Nephron (organoid): ENCODE data around the gene SAMM50.
"Not testable (repeated sequence)": the region's sequence is repeated elsewhere in the genome, so short reads cannot be mapped to it uniquely, and the experiment has no call there.

Source experiments
- H3K27ac Mint-ChIP-seq, 3 experiments: 2 replicates each; pipeline ENCODE4 v1.8.0; 2020; ENCODE audit warnings: mixed read lengths in 3 of 3, mild to moderate bottlenecking in 2 of 3, moderate library complexity in 1 of 3
- H3K27me3 Mint-ChIP-seq: 2 replicates; pipeline ENCODE4 v1.8.0; 2021; ENCODE audit warnings: low read depth, mild to moderate bottlenecking, moderate library complexity, mixed read lengths
- H3K36me3 Mint-ChIP-seq: 2 replicates; pipeline ENCODE4 v1.8.0; 2020; ENCODE audit warnings: low read depth, mixed read lengths
- H3K4me1 Mint-ChIP-seq: 2 replicates; pipeline ENCODE4 v1.8.0; 2020; ENCODE audit warnings: mixed read lengths
- H3K4me3 Mint-ChIP-seq, 3 experiments: 2 replicates each; pipeline ENCODE4 v1.8.0; 2020; ENCODE audit warnings: mild to moderate bottlenecking in 3 of 3, mixed read lengths in 3 of 3, moderate library complexity in 2 of 3
- H3K9me3 Mint-ChIP-seq: 2 replicates; pipeline ENCODE4 v1.8.0; 2020; ENCODE audit warnings: mixed read lengths
- TF ChIP-seq, protein P1 (sequence below), 3 experiments: fragments of 200-600 bp; sonication (generic); IDR thresholded peaks; one replicate each; pipeline ENCODE4 v1.5.0; 2021; ENCODE audit warnings: antibody characterized with exemption in 3 of 3; ENCODE audit not compliant: unreplicated experiment in 3 of 3

Gene SAMM50

DNA sequence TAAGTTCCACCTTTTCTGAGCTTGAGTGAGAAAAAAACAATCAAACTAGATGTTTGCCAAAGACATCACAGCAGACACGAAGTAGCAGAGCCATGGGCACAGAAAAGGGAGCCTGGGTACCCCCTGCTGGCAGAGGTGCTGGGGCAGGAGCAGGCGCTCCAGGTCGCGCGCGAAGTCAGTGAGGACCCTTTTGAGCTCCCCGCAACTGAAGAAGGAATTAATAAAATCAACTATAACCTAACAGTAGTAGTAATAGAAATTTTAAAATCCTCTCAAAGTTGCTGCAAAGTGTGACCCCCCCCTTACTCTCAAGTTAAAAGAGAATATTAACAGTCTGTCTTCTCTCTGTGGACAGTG is 48.8 kb downstream of the SAMM50 start:
- Mint-ChIP-seq H3K4me3 (no peak overlapping the region), H3K27me3 (peaks cover 4% of the 10 kb centered on the region), H3K36me3 (peaks cover 45% of the 10 kb centered on the region), H3K27ac (peak overlapping the region; percentile 47 to 74 (median 72)), H3K9me3 (peaks cover 3% of the 10 kb centered on the region), H3K4me1 (peaks cover 33% of the 10 kb centered on the region)
- TF ChIP-seq, protein P1, sequence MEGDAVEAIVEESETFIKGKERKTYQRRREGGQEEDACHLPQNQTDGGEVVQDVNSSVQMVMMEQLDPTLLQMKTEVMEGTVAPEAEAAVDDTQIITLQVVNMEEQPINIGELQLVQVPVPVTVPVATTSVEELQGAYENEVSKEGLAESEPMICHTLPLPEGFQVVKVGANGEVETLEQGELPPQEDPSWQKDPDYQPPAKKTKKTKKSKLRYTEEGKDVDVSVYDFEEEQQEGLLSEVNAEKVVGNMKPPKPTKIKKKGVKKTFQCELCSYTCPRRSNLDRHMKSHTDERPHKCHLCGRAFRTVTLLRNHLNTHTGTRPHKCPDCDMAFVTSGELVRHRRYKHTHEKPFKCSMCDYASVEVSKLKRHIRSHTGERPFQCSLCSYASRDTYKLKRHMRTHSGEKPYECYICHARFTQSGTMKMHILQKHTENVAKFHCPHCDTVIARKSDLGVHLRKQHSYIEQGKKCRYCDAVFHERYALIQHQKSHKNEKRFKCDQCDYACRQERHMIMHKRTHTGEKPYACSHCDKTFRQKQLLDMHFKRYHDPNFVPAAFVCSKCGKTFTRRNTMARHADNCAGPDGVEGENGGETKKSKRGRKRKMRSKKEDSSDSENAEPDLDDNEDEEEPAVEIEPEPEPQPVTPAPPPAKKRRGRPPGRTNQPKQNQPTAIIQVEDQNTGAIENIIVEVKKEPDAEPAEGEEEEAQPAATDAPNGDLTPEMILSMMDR (IDR thresholded peaks at IDR 0.05; ENCODE audit: unreplicated experiment in 3 of 3) = no peak

DNA sequence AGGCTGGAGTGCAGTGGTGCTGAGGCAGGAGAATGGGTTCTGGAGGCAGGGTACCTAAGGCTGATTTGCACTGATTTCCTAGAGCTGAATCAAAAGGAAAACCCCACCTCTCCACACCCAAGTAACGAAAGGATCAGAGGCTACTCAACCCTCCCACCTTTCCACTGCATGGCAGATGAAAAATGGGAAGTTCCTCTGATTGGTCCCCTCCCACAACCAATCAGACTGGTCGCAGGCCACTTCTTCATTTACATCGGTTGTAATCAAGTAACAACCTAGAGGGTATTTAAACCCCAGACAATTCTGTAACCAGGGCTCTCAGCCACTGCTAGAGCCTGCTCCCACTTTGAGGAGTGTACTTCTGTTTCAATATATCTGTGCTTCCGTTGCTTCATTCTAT is 50.3 kb downstream of the SAMM50 start:
- no peak overlapping the region for H3K27ac Mint-ChIP-seq
- H3K36me3 Mint-ChIP-seq = peaks cover 45% of the 10 kb centered on the region
- H3K4me3 Mint-ChIP-seq = no peak overlapping the region
- peaks cover 31% of the 10 kb centered on the region for H3K4me1 Mint-ChIP-seq
- TF ChIP-seq, protein P1 (IDR thresholded peaks at IDR 0.05; ENCODE audit: unreplicated experiment in 3 of 3) = no peak
- peaks cover 4% of the 10 kb centered on the region for H3K27me3 Mint-ChIP-seq
- H3K9me3 Mint-ChIP-seq = peaks cover 3% of the 10 kb centered on the region

DNA sequence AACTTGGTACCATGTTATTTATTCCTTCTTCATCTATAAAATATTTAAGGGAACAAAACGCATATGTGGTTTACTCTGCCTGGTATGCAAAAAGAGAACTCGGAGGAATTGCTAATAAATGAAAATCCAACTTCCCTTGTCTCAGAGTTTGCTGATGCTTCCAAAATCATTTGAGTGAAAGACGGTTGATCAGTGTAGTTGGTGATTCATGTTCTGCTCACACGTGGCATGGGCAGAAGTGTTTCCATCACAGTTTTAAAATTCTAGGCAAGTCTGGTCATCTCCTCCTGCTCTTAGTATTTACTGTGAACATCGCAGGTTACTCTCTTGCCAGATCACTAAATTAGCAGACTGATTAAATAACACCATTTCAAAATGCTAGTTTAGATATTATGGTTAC is 56.9 kb downstream of the SAMM50 start:
- TF ChIP-seq, protein P1 (IDR thresholded peaks at IDR 0.05; ENCODE audit: unreplicated experiment in 3 of 3) = no peak
- no peaks in the 10 kb centered on the region for H3K27me3 Mint-ChIP-seq
- H3K27ac Mint-ChIP-seq = no peak overlapping the region
- no peaks in the 10 kb centered on the region for H3K9me3 Mint-ChIP-seq
- peaks cover 6% of the 10 kb centered on the region for H3K4me1 Mint-ChIP-seq
- H3K36me3 Mint-ChIP-seq = peaks cover 14% of the 10 kb centered on the region
- H3K4me3 Mint-ChIP-seq = no peak overlapping the region

DNA sequence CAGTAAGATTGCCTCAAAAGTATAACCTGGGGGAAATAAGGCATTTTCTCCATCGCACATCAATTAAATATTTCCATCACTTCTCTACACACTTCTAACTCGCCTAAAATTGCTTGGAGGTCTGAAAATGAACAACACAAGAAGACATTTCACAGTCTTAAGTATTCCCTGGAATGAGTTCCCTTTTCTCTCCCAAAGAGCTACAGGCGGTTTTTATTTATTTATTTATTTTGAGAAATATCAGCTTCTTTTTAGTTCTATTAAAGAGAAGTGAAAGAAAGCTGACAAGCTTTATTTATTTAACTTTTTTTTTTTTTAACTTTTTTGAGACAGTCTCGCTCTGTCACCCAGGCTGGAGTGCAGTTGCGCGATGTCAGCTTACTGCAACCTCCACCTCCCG is 57.3 kb downstream of the SAMM50 start:
- Mint-ChIP-seq H3K9me3 (no peaks in the 10 kb centered on the region), H3K4me3 (no peak overlapping the region), H3K27ac (no peak overlapping the region), H3K27me3 (no peaks in the 10 kb centered on the region), H3K36me3 (peaks cover 10% of the 10 kb centered on the region), H3K4me1 (peaks cover 6% of the 10 kb centered on the region)
- TF ChIP-seq, protein P1 (IDR thresholded peaks at IDR 0.05; ENCODE audit: unreplicated experiment in 3 of 3) = no peak

DNA sequence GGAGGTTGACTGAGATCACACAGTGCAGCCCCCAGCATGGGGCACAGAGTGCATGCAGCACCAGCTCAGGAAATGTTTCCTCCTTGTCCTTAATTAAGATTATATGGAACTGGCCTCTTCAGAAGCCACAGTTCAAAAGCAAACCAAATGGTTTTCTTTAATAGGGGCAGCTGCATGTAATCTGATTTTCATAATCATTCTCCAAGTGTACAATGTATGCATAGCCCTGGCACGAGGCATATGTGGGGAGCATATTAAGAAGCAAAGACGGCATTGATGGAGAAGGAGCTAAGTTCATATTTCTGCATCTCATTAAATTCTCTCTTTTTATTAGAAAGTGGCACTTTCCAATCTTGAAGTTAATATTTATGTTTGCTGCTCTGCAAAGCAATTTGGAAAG is 59.0 kb downstream of the SAMM50 start:
- Mint-ChIP-seq H3K27ac (peak overlapping the region in 1 of 3 experiments; percentile 24), H3K27me3 (peaks cover 3% of the 10 kb centered on the region), H3K4me1 (peaks cover 6% of the 10 kb centered on the region), H3K4me3 (no peak overlapping the region), H3K36me3 (peaks cover 4% of the 10 kb centered on the region), H3K9me3 (no peaks in the 10 kb centered on the region)
- TF ChIP-seq, protein P1 (IDR thresholded peaks at IDR 0.05; ENCODE audit: unreplicated experiment in 3 of 3) = no peak

DNA sequence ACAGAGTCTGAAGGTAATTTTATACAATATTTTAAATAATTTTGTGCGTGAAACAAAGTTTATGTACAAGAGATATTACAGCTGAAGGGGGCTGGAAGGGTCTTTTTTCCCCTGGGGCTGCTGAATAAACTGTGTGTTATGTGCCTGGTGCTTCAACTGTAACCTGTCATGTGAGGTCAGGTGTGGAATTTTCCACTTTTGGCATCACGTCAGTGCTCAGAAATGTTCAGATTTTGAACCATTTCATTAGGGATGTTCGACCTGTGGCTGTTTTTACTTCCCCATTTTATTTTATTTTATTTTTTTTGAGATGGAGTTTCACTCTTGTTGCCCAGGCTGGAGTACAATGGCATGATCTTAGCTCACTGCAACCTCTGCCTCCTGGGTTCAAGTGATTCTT is 61.3 kb downstream of the SAMM50 start:
- H3K36me3 Mint-ChIP-seq, H3K4me3 Mint-ChIP-seq, H3K27me3 Mint-ChIP-seq, H3K4me1 Mint-ChIP-seq, H3K9me3 Mint-ChIP-seq, H3K27ac Mint-ChIP-seq: not testable (repeated sequence)
